Measurements from ENCODE around the gene TMEM11.

- peak; percentile 25 for TF ChIP-seq CTCF (IDR thresholded peaks at IDR 0.05; ENCODE audit: insufficient read depth, low read length)
- TF ChIP-seq POLR2AphosphoS5 (IDR thresholded peaks at IDR 0.05; ENCODE audit: low read depth), result no peak
- TF ChIP-seq GABPA (IDR thresholded peaks at IDR 0.05; ENCODE audit: low read depth), result no peak
- TF ChIP-seq REST (IDR thresholded peaks at IDR 0.05; ENCODE audit: insufficient replicate concordance, low read depth), result no peak
- no peak for TF ChIP-seq SPI1 (IDR thresholded peaks at IDR 0.05; ENCODE audit: borderline replicate concordance, low read depth)
Observed at GRCh38 chr17:21239680-21240368, 25.9 kb upstream of the TMEM11 start.
